NCI-H1105 treated with DMSO at 0.1 percent for 48 hours (cell line): ENCODE measurements around the gene MC1R.
"Not testable (repeated sequence)": the region's sequence is repeated elsewhere in the genome, so short reads cannot be mapped to it uniquely, and the experiment has no call there.

ENCODE experiments used
- DNase-seq: peaks from one replicate; lab custom pipeline; 2025; lab: John Stamatoyannopoulos, UW

MC1R gene

GRCh38 chr16:89962754-89963498, 44.3 kb downstream of the MC1R start:
- no peak for DNase-seq

- DNase-seq: no peak
These were observed 45.5 kb downstream of the MC1R start for GRCh38 chr16:89964201-89964600.

GRCh38 chr16:89965447-89966225, 47.0 kb downstream of the MC1R start:
- no peak for DNase-seq

- no peak for DNase-seq
These were observed 48.1 kb downstream of the MC1R start for GRCh38 chr16:89966756-89967155.

- not testable (repeated sequence) for DNase-seq
These were observed 48.8 kb downstream of the MC1R start for GRCh38 chr16:89967436-89967835.

GRCh38 chr16:89968074-89968473, 49.4 kb downstream of the MC1R start:
- DNase-seq: not testable (repeated sequence)

- DNase-seq: no peak
These were observed 51.2 kb downstream of the MC1R start for GRCh38 chr16:89969741-89970410.
